AML-193 (cell line): ENCODE measurements around the gene MBD3L2B.

ENCODE experiments used
- DNase-seq, 2 experiments: peaks; one replicate each; lab custom pipeline; 2025; lab: John Stamatoyannopoulos, UW

Gene MBD3L2B

GRCh38 chr19:7010722-7011593 lies 10.3 kb downstream of the MBD3L2B start:
- no peak for DNase-seq

- peak; percentile 15 to 17 for DNase-seq
These were observed 13.4 kb downstream of the MBD3L2B start for GRCh38 chr19:7007859-7008258.

- DNase-seq, result no peak
These were observed 15.0 kb downstream of the MBD3L2B start for GRCh38 chr19:7006135-7006704.

GRCh38 chr19:7004313-7004931 lies 16.8 kb downstream of the MBD3L2B start:
- DNase-seq, result peak; percentile 42 to 59

GRCh38 chr19:7000816-7001215 lies 20.4 kb downstream of the MBD3L2B start:
- DNase-seq, result no peak

- no peak for DNase-seq
These were observed 20.9 kb downstream of the MBD3L2B start for GRCh38 chr19:7000333-7000732.

GRCh38 chr19:6999933-7000332 lies 21.3 kb downstream of the MBD3L2B start:
- no peak for DNase-seq

GRCh38 chr19:6997679-6998445 lies 23.4 kb downstream of the MBD3L2B start:
- DNase-seq, result peak; percentile 45 to 48

GRCh38 chr19:6996810-6997209 lies 24.4 kb downstream of the MBD3L2B start:
- no peak for DNase-seq

GRCh38 chr19:6995054-6995453 lies 26.2 kb downstream of the MBD3L2B start:
- DNase-seq, result no peak

GRCh38 chr19:6988257-6988656 lies 33.0 kb downstream of the MBD3L2B start:
- DNase-seq, result no peak

- no peak for DNase-seq
These were observed 33.4 kb downstream of the MBD3L2B start for GRCh38 chr19:6987850-6988249.

- DNase-seq, result no peak
These were observed 37.8 kb downstream of the MBD3L2B start for GRCh38 chr19:6983448-6983847.

GRCh38 chr19:6979399-6979798 lies 41.8 kb downstream of the MBD3L2B start:
- no peak for DNase-seq

GRCh38 chr19:6976197-6976596 lies 45.0 kb downstream of the MBD3L2B start:
- no peak for DNase-seq

- DNase-seq, result no peak
These were observed 49.9 kb downstream of the MBD3L2B start for GRCh38 chr19:6971366-6971765.

GRCh38 chr19:6970443-6970842 lies 50.8 kb downstream of the MBD3L2B start:
- peak; percentile 39 to 50 for DNase-seq

GRCh38 chr19:6970021-6970420 lies 51.2 kb downstream of the MBD3L2B start:
- DNase-seq, result peak; percentile 76 to 78

GRCh38 chr19:6969490-6969889 lies 51.7 kb downstream of the MBD3L2B start:
- no peak for DNase-seq
